ENCODE data around the gene RGL2. TPM values are rescaled to one million over a fixed set of nuclear protein-coding genes. Genes with fewer than 3 reads are reported as not detected.

Gene RGL2
- total RNA-seq, 1 donor from 2014 or later: 77.6 TPM

DNA sequence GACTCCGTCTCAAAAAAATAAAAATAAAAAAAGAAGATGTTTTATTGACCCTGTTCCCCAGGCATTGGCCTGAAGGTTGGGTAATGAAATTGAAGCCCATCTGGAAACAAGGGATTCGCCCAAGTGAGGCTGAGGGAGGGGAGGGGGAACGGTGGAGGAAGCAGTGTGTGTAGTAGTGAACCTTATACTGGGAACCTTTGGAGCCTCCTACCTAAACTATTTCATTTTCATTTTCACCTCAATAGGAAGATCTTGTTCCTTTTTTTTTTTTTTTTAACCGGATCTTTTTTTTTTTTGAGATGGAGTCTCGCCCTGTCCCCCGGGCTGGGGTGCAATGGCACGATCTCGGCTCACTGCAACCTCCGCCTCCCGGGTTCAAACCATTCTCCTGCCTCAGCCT lies 32.0 kb upstream of the RGL2 start:
- H3K4me1 Mint-ChIP-seq (ENCODE audit: unreplicated experiment): no peaks in the 10 kb centered on the region
- H3K27ac Mint-ChIP-seq (ENCODE audit: unreplicated experiment): no peak overlapping the region

DNA sequence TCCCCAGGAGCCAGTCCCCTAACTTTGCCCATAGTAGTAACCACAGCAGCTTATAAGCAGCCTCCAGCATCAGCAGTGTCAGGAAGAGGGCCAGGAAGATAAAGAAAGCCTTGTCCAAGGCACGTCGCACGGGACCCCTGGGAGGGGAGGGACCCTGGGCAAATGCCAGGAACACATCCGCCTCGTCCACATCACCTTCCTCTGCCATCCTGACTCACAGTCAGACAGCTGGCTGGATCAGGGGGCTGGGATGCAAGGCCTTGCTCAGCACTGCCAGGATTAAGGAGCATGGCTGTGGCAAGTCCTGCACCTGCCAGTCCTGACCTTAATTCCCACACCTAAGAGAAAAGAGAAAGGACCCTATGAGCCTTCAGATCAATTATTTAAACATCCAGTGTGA lies 30.3 kb upstream of the RGL2 start:
- no peak for DNase-seq (ENCODE audit: extremely low spot score, unreplicated experiment)
- Mint-ChIP-seq H3K4me3 (ENCODE audit: unreplicated experiment) (no peak overlapping the region), H3K27me3 (ENCODE audit: unreplicated experiment) (peaks cover 3% of the 10 kb centered on the region), H3K4me1 (ENCODE audit: unreplicated experiment) (peaks cover 3% of the 10 kb centered on the region), H3K27ac (ENCODE audit: unreplicated experiment) (no peak overlapping the region), H3K36me3 (ENCODE audit: unreplicated experiment) (no peaks in the 10 kb centered on the region), H3K9me3 (ENCODE audit: unreplicated experiment) (no peaks in the 10 kb centered on the region)
- TF ChIP-seq, protein P1, sequence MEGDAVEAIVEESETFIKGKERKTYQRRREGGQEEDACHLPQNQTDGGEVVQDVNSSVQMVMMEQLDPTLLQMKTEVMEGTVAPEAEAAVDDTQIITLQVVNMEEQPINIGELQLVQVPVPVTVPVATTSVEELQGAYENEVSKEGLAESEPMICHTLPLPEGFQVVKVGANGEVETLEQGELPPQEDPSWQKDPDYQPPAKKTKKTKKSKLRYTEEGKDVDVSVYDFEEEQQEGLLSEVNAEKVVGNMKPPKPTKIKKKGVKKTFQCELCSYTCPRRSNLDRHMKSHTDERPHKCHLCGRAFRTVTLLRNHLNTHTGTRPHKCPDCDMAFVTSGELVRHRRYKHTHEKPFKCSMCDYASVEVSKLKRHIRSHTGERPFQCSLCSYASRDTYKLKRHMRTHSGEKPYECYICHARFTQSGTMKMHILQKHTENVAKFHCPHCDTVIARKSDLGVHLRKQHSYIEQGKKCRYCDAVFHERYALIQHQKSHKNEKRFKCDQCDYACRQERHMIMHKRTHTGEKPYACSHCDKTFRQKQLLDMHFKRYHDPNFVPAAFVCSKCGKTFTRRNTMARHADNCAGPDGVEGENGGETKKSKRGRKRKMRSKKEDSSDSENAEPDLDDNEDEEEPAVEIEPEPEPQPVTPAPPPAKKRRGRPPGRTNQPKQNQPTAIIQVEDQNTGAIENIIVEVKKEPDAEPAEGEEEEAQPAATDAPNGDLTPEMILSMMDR (IDR thresholded peaks at IDR 0.05): no peak

More for the DNA sequence above, 32.0 kb upstream of the RGL2 start:
- H3K9me3 Mint-ChIP-seq (ENCODE audit: unreplicated experiment): no peaks in the 10 kb centered on the region
- no peak for DNase-seq (ENCODE audit: extremely low spot score, unreplicated experiment)
- no peaks in the 10 kb centered on the region for H3K36me3 Mint-ChIP-seq (ENCODE audit: unreplicated experiment)
- no peak overlapping the region for H3K4me3 Mint-ChIP-seq (ENCODE audit: unreplicated experiment)
- H3K27me3 Mint-ChIP-seq (ENCODE audit: unreplicated experiment): peaks cover 3% of the 10 kb centered on the region
- TF ChIP-seq, protein P1 (IDR thresholded peaks at IDR 0.05): no peak

DNA sequence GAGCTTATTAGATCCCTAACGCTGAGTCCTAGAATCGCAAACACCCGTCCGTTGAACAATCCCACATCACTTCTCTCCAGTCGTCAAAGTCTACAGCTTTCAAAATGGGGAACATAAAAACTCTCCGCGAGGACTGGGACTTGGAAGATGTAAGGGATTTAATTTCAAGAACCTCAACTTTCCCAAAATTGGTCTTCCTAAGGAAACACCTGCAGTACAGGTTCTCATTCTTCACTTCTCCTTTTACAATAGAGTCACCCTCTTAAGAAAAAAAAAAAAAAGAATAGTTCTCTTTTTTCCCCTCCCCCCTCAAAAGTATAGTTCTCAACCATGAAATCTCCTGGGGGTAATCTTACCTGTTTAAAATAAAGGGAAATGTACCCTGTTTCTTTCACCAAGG lies 25.4 kb upstream of the RGL2 start:
- Mint-ChIP-seq H3K4me3 (ENCODE audit: unreplicated experiment) (peak overlapping the region; percentile 97), H3K9me3 (ENCODE audit: unreplicated experiment) (no peaks in the 10 kb centered on the region), H3K27me3 (ENCODE audit: unreplicated experiment) (no peaks in the 10 kb centered on the region), H3K4me1 (ENCODE audit: unreplicated experiment) (peaks cover 35% of the 10 kb centered on the region), H3K36me3 (ENCODE audit: unreplicated experiment) (peaks cover 10% of the 10 kb centered on the region), H3K27ac (ENCODE audit: unreplicated experiment) (no peak overlapping the region)
- TF ChIP-seq, protein P1 (IDR thresholded peaks at IDR 0.05): no peak
- DNase-seq (ENCODE audit: extremely low spot score, unreplicated experiment): no peak

DNA sequence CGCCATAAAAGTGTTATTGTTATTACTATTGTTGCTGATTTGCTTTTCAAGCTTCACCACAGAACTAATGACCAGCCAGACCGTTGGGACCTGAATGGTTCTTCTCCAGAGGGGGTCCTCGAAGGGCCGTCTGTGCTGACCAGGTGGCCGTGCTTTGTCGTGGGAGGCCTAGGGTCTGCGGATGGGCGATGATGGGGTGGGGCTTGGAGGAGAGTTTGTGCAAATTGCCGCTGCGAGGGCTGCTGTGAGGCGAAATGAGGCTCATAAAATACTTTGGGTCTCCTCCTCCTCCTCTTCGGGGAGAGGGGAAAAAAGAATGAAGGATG lies 24.8 kb upstream of the RGL2 start:
- no peak for DNase-seq (ENCODE audit: extremely low spot score, unreplicated experiment)
- H3K27me3 Mint-ChIP-seq (ENCODE audit: unreplicated experiment): no peaks in the 10 kb centered on the region
- H3K36me3 Mint-ChIP-seq (ENCODE audit: unreplicated experiment): peaks cover 14% of the 10 kb centered on the region
- TF ChIP-seq, protein P1 (IDR thresholded peaks at IDR 0.05): no peak
- peaks cover 38% of the 10 kb centered on the region for H3K4me1 Mint-ChIP-seq (ENCODE audit: unreplicated experiment)
- H3K4me3 Mint-ChIP-seq (ENCODE audit: unreplicated experiment): peak overlapping the region; percentile 97
- H3K27ac Mint-ChIP-seq (ENCODE audit: unreplicated experiment): peak overlapping the region; percentile 94
- no peaks in the 10 kb centered on the region for H3K9me3 Mint-ChIP-seq (ENCODE audit: unreplicated experiment)

DNA sequence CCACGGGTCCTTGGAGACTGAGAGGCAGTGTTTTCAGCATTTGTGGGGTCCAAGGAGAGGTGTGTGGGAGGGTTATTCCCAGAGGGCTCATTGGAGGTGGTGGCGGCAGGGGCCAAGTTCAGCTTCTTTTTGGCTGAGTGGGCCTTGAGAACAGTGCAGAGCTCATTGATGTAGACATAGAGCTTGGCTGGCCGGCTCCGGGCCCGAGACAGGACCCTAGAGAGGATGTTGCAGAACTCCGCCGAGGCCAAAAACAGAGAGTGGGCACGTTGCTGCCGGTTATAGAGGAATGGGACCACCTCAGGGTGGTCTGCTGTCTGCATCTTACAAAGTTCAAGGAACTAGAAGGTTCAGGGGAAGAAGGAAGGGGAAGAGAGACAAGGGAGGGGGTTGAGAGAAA lies 22.5 kb upstream of the RGL2 start:
- Mint-ChIP-seq H3K9me3 (ENCODE audit: unreplicated experiment) (no peaks in the 10 kb centered on the region), H3K27ac (ENCODE audit: unreplicated experiment) (peak overlapping the region; percentile 34), H3K4me3 (ENCODE audit: unreplicated experiment) (peak overlapping the region; percentile 68), H3K36me3 (ENCODE audit: unreplicated experiment) (peaks cover 18% of the 10 kb centered on the region), H3K27me3 (ENCODE audit: unreplicated experiment) (no peaks in the 10 kb centered on the region), H3K4me1 (ENCODE audit: unreplicated experiment) (peaks cover 53% of the 10 kb centered on the region)
- no peak for DNase-seq (ENCODE audit: extremely low spot score, unreplicated experiment)
- TF ChIP-seq, protein P1 (IDR thresholded peaks at IDR 0.05): no peak

Data from osteocyte (in vitro differentiated cells).